Hepatocyte (in vitro differentiated cells): ENCODE measurements around the gene LDB2.

ENCODE experiments used
- CTCF ChIP-seq: fragments of 200-600 bp; sonication (generic); IDR thresholded peaks from 2 replicates; pipeline ENCODE4 v1.5.1; 2016; ENCODE audit warnings: antibody characterized with exemption, mild to moderate bottlenecking; ENCODE audit not compliant: poor library complexity
- EZH2 ChIP-seq: fragments of 200-600 bp; sonication (generic); IDR thresholded peaks from 2 replicates; pipeline ENCODE4 v1.6.1; 2016; ENCODE audit warnings: antibody characterized with exemption, mild to moderate bottlenecking, borderline replicate concordance

- TF ChIP-seq CTCF, result no peak
- TF ChIP-seq EZH2, result no peak
These were observed 7.8 kb downstream of the LDB2 start for GRCh38 chr4:16890651-16891050.
